K562 (cell line): ENCODE data around the gene ATXN2L. TPM values are rescaled to one million over a fixed set of nuclear protein-coding genes. Genes with fewer than 3 reads are reported as not detected.
A peak's percentile ranks its signal among the peaks of the same experiment; 100 is the strongest.

Experiments
- CHD7 ChIP-seq: fragments of 200-600 bp; sonication (generic); IDR thresholded peaks from one replicate; pipeline ENCODE4 v1.6.1; 2012; ENCODE audit warnings: mild to moderate bottlenecking, low read depth, low read length, inconsistent platforms
- HMGN3 ChIP-seq: IDR thresholded peaks from 2 replicates; pipeline ENCODE4 v1.6.1; 2011; ENCODE audit warnings: borderline replicate concordance, low read depth, mild to moderate bottlenecking, mixed read lengths, low read length; ENCODE audit not compliant: insufficient read length; ENCODE audit errors: extremely low read depth
- HNRNPK ChIP-seq: fragments of 200-400 bp; formaldehyde crosslinking; IDR thresholded peaks from one replicate; pipeline ENCODE4 v1.6.1; 2018; ENCODE audit warnings: mild to moderate bottlenecking, low read depth, low read length; ENCODE audit not compliant: poor library complexity, severe bottlenecking
- MCM2 ChIP-seq: fragments of 450-650 bp; IDR thresholded peaks from 2 replicates; pipeline ENCODE4 v1.6.1; 2017; ENCODE audit warnings: low read depth, mild to moderate bottlenecking
- MXD1 ChIP-seq: fragments of 250-450 bp; sonication (Bioruptor Pico); IDR thresholded peaks from 2 replicates; pipeline ENCODE4 v1.8.0; 2021; ENCODE audit warnings: borderline replicate concordance, mild to moderate bottlenecking, moderate library complexity; ENCODE audit not compliant: poor library complexity, severe bottlenecking
- TCF7 ChIP-seq: sonication (generic); IDR thresholded peaks from 2 replicates; pipeline ENCODE4 v1.6.1; 2016; ENCODE audit warnings: antibody characterized with exemption, borderline replicate concordance
- TFE3 ChIP-seq: fragments of 450-650 bp; formaldehyde crosslinking; IDR thresholded peaks from 2 replicates; pipeline ENCODE4 v1.4.0; 2020; ENCODE audit warnings: mild to moderate bottlenecking, mixed read lengths
- ZC3H4 ChIP-seq: sonication (generic); formaldehyde crosslinking; IDR thresholded peaks from 2 replicates; pipeline ENCODE4 v1.9.0; 2021; ENCODE audit warnings: missing genetic modification reagents, borderline replicate concordance
- ZNF143 ChIP-seq: sonication (generic); formaldehyde crosslinking; IDR thresholded peaks from 2 replicates; pipeline ENCODE4 v1.9.0; 2022; ENCODE audit warnings: mild to moderate bottlenecking, missing genetic modification reagents
- ZNF449 ChIP-seq: fragments of 250-450 bp; sonication (Bioruptor Pico); IDR thresholded peaks from 2 replicates; pipeline ENCODE4 v1.8.0; 2022; ENCODE audit warnings: moderate library complexity, mild to moderate bottlenecking, inconsistent platforms
- ZNF79 ChIP-seq: fragments of 250-450 bp; sonication (Bioruptor Pico); IDR thresholded peaks from 2 replicates; pipeline ENCODE4 v1.4.0; 2020; ENCODE audit warnings: low read depth, mild to moderate bottlenecking, moderate library complexity
- polyA plus RNA-seq, 8 experiments: library from polyadenylated mRNA; depleted of rRNA in 4 of 8; stranded (reverse) in 5 of 8; unstranded in 3 of 8; fragments of >200 nt; fragmentation: Nextera tagmentation in 2 of 8; fragmentation: Illumina TruSeq in 1 of 8; extraction: Ambion mirVana in 2 of 8; extraction: Trizol in 1 of 8; gene quantifications; 2 replicates each; pipeline versions ENCODE4 v1.2.1 to v1.2.3, GENCODE V29; 2011 to 2014; ENCODE audit warnings: inconsistent platforms in 1 of 8, missing spikeins in 1 of 8
- total RNA-seq, 7 experiments: library from RNA; depleted of rRNA in 6 of 7; stranded (reverse); fragments of >200 nt in 6 of 7; fragmentation: Illumina TruSeq in 2 of 7; extraction: Trizol in 2 of 7; gene quantifications; 2 replicates each; pipeline versions ENCODE4 v1.2.1 to v1.2.3, GENCODE V29; 2011 to 2021; ENCODE audit warnings: low replicate concordance in 1 of 7

The ATXN2L gene
- total and polyA plus RNA-seq, 9 of the 15 experiments (the other 6 are each of a cell fraction or from before 2014, with no cell fraction given): 3.8 to 280 (median 37.2) TPM

GRCh38 chr16:28822520-28823290, at the start of gene ATXN2L (continued):
- TF ChIP-seq HMGN3 (peak; percentile 94), MXD1 (CRISPR knock-in tag) (no peak), HNRNPK (peak; percentile 97), CHD7 (no peak), MCM2 (no peak), ZNF79 (CRISPR knock-in tag) (no peak), ZNF449 (CRISPR knock-in tag) (no peak), ZC3H4 (CRISPR knock-in tag) (no peak), TCF7 (peak; percentile 34; the same call in 1 of the 2 replicates), ZNF143 (peak; percentile 30; the same call in 1 of the 2 replicates), TFE3 (CRISPR knock-in tag) (no peak)
